ENCODE data around the gene PTH1R. TPM values are rescaled to one million over a fixed set of nuclear protein-coding genes. Genes with fewer than 3 reads are reported as not detected.
"Not testable (repeated sequence)": the region's sequence is repeated elsewhere in the genome, so short reads cannot be mapped to it uniquely, and the experiment has no call there.

PTH1R gene
- total RNA-seq, 4 donors from 2014 or later: 1.8 to 5.4 (median 2.5) TPM

- 17 to 22% methylated on average over 5 to 7 of the region's 8 CpGs for WGBS, 2 donors
Measured at GRCh38 chr3:46908986-46909534, 31.5 kb downstream of the PTH1R start.

GRCh38 chr3:46909535-46910161 lies 32.1 kb downstream of the PTH1R start:
- TF ChIP-seq CTCF (IDR thresholded peaks at IDR 0.05): peak in 1 of 3 donors; percentile 79
- TF ChIP-seq POLR2A (IDR thresholded peaks at IDR 0.05): no peak
- intact Hi-C loops (cut with DNase I; ENCODE audit: low total_unique reads): no loop called here
- WGBS, 2 donors: 14 to 15% methylated on average over 7 to 17 of the region's 18 CpGs
- peak; percentile 69 to 97 for DNase-seq (ENCODE audit: low spot score in 2 of 2)
- no peak overlapping the region for H3K4me3 ChIP-seq (ENCODE audit: low read depth, poor library complexity, severe bottlenecking)

More at GRCh38 chr3:46908986-46909534, 31.5 kb downstream of the PTH1R start:
- H3K4me3 ChIP-seq (ENCODE audit: low read depth, poor library complexity, severe bottlenecking): no peak overlapping the region
- no peak for TF ChIP-seq POLR2A (IDR thresholded peaks at IDR 0.05)
- TF ChIP-seq CTCF (IDR thresholded peaks at IDR 0.05): no peak
- no peak for DNase-seq (ENCODE audit: low spot score in 2 of 2)
- intact Hi-C loops (cut with DNase I; ENCODE audit: low total_unique reads): no loop called here

- WGBS, 2 donors: 75 to 80% methylated on average over 6 of the region's 6 CpGs
- TF ChIP-seq POLR2A (IDR thresholded peaks at IDR 0.05) (no peak), CTCF (IDR thresholded peaks at IDR 0.05) (no peak)
- intact Hi-C loops (cut with DNase I; ENCODE audit: low total_unique reads): no loop called here
- no peak for DNase-seq (ENCODE audit: low spot score in 2 of 2)
- no peak overlapping the region for H3K4me3 ChIP-seq (ENCODE audit: low read depth, poor library complexity, severe bottlenecking)
Measured at GRCh38 chr3:46910166-46910760, 32.7 kb downstream of the PTH1R start.

- WGBS, 2 donors: 81 to 86% methylated on average over 10 of the region's 10 CpGs
Measured at GRCh38 chr3:46910914-46911313, 33.4 kb downstream of the PTH1R start.

GRCh38 chr3:46912986-46913385 lies 35.5 kb downstream of the PTH1R start:
- H3K4me3 ChIP-seq (ENCODE audit: low read depth, poor library complexity, severe bottlenecking): no peak overlapping the region
- DNase-seq (ENCODE audit: low spot score in 2 of 2): no peak
- TF ChIP-seq CTCF (IDR thresholded peaks at IDR 0.05) (no peak), POLR2A (IDR thresholded peaks at IDR 0.05) (no peak)
- intact Hi-C loops (cut with DNase I; ENCODE audit: low total_unique reads): no loop called here
- WGBS, 2 donors: 93 to 97% methylated on average over 3 of the region's 3 CpGs

More at GRCh38 chr3:46910914-46911313, 33.4 kb downstream of the PTH1R start:
- intact Hi-C loops (cut with DNase I; ENCODE audit: low total_unique reads); DNase-seq (ENCODE audit: low spot score in 2 of 2); H3K4me3 ChIP-seq (ENCODE audit: low read depth, poor library complexity, severe bottlenecking): not testable (repeated sequence)

GRCh38 chr3:46913644-46914043 lies 36.1 kb downstream of the PTH1R start:
- DNase-seq (ENCODE audit: low spot score in 2 of 2): no peak
- H3K4me3 ChIP-seq (ENCODE audit: low read depth, poor library complexity, severe bottlenecking): no peak overlapping the region
- 46 to 51% methylated on average over 8 of the region's 8 CpGs for WGBS, 2 donors
- TF ChIP-seq POLR2A (IDR thresholded peaks at IDR 0.05): no peak
- TF ChIP-seq CTCF (IDR thresholded peaks at IDR 0.05): no peak
- intact Hi-C loops (cut with DNase I; ENCODE audit: low total_unique reads): no loop called here
